NCI-H526 (cell line): ENCODE data around the gene CCDC74A.
"Not testable (repeated sequence)": the region's sequence is repeated elsewhere in the genome, so short reads cannot be mapped to it uniquely, and the experiment has no call there.

ENCODE experiments used
- DNase-seq, 2 experiments: peaks; one replicate each; lab custom pipeline; 2025; lab: John Stamatoyannopoulos, UW

Gene CCDC74A

DNA sequence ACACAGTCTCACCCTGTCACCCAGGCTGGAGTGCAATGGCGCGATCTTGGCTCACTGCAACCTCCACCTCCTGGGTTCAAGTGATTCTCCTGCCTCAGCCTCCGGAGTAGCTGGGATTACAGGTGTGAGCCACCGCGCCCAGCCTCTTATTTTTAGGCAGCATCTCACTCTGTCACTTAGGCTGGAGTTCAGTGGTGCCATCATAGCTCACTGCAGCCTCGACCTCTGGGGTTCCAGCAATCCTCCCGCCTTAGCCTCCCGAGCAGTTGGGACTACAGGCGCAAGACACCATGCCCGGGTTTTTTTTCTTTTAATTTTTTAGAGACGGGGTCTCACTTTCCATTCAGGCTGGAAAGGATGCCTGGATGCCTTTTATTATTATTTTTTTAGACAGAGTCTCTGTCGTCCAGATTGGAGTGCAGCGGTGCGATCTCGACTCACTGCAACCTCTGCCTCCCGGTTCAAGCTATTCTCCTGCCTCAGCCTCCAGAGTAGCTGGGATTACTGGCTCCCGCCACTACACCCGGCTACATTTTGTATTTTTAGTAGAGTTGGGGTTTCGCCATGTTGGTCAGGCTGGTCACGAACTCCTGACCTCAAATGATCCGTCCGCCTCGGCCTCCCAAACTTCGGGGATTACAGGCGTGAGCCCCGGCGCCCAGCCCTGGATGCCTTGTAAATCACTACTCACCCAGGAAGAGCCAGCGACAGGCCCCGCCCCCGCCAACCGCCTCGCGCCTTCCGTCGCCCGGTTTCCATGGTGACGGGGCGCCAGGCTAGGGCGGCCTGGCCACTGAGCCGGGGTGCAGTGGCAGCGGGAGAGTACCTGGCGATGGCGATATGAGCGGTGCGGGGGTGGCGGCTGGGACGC lies at the start of gene CCDC74A:
Gene CCDC74A (plus strand): TSS at position 758 of the 871 bp plus-strand sequence. CDS start 83 bp downstream, at position 841.
- DNase-seq, result peak; percentile 49 to 89

DNA sequence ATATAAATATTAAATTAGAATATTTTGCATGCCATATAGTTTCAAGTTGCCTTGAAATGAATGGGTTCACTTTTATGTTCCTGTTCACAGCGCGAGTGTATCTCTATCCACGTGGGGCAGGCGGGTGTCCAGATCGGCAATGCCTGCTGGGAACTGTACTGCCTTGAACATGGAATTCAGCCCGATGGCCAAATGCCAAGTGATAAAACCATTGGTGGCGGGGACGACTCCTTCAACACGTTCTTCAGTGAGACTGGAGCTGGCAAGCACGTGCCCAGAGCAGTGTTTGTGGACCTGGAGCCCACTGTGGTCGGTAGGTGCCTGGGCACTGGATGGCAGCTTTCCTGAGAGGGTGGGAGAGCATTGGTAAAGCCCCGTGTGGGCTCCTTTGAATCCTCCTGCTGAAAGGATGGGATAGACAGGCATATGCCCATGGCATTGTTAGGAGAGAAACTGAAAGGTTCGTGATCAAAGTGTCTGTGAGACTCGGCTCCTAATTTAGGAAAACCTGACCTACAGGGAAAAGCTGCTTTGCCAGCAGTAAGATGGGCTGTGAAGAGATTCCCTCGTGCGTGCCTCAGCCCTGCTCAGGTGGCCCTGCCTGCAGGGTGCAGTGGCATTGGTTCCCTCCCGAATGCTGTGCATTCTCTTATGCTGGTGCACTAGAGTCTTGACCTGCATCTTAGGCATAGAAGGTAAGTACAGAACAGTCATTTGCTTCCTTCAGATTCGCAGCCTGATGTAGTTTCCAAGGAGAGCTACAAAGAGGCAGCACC lies 49.4 kb upstream of the CCDC74A start:
- not testable (repeated sequence) for DNase-seq

DNA sequence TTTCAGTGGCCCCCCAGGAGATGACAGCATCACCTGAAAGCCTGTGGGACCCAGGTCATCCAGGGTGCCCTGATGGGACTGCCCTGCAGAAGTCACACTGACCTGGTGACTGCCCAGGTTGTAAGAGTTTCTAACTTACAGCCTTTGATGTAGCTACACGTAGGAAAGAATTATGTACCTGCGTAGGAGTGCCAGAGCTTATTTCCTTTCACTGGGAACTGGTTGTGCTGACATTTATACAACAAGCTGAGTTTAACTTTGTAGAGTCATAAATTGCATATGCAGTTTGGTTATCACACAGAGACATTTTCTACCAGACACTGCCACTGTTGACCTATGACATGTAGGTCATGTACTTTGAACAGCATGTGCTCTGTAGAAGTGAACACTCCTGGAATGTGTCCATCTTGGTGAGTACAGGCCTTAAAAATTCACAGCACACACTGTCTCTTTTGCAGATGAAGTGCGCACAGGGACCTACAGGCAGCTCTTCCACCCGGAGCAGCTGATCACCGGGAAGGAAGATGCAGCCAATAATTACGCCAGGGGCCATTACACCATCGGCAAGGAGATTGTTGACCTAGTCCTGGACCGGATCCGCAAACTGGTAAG lies 48.7 kb upstream of the CCDC74A start:
- DNase-seq, result not testable (repeated sequence)

DNA sequence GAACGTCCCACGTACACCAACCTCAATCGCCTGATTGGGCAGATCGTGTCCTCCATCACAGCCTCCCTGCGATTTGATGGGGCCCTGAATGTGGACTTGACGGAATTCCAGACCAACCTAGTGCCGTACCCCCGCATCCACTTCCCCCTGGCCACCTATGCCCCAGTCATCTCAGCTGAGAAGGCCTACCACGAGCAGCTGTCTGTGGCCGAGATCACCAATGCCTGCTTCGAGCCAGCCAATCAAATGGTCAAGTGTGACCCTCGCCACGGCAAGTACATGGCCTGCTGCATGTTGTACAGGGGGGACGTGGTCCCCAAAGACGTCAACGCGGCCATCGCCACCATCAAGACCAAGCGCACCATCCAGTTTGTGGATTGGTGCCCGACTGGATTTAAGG lies 47.3 kb upstream of the CCDC74A start:
- DNase-seq, result not testable (repeated sequence)

DNA sequence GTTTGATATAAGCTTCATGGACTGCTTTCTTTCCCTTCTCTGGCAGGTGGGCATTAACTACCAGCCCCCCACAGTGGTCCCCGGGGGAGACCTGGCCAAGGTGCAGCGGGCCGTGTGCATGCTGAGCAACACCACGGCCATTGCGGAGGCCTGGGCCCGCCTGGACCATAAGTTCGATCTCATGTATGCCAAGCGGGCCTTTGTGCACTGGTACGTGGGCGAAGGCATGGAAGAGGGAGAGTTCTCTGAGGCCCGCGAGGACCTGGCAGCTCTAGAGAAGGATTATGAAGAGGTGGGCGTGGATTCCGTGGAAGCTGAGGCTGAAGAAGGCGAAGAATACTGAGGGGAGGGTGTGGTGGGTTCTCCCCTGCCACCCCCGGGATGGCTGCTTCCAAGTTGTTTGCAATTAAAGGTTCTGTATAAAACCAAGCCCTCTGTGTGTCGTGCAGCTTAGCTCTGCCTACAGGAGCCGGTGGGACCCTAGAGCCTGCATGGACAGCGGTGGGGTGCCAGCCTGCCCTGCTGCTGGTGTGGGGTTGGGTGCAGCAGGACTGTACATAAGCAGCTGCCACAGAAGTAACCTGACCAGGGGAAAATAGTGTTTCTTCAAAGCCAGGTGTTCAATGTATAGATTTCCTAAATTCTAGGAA lies 45.1 kb upstream of the CCDC74A start:
- DNase-seq, result not testable (repeated sequence)

DNA sequence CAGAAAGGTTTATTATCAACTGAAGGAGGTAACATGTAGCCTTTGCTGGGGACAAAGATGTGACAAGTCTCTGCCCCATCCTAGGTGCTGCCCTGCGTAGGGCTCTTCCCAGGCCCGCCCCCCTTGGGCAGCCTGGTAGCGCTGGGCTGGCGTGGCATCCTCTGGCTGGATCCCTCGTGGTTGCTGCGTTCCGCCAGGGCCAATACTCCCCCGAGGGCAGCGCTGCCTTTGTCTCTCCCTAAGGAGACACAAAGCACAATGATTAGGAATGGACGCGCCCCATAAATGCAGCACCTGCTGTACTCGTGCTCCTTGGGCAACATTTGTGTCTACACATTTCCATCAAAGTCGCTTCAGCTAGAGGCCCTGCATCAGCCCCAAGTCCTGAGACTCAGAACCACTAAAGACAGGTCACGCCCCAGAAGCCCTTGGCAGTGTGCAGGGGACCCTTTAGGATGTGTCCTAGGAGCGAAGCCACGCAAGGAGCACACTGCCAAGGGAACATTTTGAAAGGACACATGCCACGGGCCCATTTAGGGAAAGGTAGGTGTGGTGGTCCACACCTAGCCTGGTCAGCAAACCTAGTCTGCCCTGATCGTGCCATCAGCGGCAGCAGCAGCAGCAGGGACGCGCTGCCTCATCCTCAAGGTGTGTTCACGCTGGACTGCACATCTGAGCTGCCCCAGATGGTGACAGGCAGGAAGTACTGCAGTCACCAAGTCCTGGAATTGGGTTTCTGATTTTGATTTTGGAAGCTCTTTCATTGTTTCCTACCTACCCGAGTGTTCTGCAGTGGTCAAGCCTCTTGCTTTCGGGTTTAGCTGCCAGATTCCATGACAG lies 43.5 kb upstream of the CCDC74A start:
- DNase-seq, result peak in 1 of 2 experiments; percentile 4

DNA sequence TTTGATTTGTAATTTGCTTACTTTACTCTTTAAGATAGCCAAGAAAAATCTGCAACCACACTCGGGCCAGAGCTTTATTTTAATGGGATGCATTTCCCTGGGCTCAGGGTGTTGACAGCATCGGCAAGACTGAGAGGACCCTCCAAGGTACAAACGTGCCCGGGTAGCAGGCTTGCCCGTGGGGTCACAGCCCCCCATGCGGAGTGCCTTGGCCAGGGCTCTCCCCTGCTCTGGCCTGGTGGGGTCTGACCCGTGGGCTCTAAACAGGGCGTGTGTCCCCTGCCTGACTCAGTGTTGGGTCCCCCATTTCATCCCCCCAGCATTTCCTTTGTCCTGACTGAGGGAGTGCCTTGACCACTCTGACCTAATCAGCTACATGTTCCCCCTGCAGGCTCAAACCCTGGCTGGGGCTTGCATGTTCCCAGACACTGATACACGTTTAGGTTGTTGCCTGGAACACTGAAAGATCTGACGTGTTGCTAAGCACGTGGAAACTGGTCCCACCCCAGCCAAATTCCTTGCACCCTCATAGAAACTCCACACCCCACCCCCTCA lies 42.7 kb upstream of the CCDC74A start:
- DNase-seq, result not testable (repeated sequence)

DNA sequence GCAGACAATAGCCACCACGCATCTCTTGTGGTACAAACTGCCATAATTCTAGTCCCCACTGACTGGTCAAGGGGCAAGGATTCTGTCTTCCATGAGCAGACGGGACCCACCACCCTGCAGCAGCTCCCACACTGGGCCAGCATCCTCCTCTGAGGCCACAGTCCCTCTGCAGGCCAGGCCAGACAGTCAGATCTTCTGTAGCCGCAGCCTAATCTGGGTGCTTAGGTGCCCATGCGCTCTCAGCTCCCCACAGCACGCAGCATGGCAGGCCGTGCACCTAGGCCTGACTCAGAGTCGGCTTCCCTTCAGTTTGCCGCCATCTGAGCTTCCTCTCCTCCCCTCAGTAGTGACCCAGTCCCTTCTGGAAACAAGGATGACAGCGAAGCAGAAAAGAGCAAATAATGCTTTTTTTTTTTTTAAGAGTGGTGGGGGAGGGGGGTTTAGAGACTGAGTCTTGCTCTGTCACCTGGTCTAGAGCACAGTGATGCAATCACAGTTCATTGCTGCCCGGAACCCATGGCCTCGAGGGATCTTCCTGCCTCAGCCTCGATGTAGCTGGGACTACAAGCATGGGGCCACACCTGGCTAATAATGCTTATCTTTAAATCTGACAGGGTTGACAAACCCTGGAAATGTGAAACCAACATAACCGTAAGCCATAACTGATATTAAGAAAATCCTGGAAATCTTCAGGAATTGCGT lies 41.3 kb upstream of the CCDC74A start:
- DNase-seq, result not testable (repeated sequence)

DNA sequence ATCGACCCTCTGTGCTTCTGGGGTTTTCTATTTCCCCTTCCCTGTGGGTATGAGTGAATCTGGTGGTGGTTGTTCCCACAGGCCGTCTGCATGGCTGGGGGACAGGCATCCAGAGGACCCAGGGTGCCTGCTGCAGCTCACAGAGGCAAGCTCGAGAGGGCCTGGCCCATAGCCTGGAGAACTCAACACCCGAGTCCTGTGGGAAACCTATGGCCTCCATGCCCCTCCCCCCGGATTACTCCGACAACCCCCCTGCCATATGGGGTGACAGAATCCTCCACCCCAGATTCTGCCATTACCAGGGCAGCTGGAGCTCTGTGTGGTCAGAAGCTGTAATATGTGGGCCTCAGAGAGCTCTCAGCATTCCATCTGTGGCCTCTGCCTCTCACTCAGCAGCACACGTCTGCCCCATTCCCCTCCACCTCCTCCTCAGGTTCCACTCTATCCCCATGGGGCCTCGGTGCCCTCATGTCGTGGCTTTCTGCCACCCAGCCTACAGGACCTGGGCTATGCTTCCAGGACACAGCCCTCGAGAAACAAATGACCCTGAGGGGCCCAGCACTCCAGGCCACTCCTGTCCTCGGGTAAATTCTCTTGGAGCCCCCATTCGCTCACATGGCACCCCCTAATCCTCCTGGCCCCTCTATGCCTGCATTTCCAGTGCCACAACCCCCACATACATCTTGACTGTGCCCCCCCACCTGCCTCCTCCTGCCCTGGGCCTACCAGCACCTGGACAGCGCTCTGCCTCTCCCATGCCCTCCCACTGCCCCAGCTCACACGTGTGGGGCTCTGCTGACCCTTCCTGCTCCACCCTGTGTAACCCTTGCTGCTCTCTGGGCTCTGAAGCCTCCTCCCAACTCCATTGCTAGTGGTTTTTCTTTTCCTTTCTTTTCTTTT lies 39.1 kb upstream of the CCDC74A start:
- DNase-seq, result peak in 1 of 2 experiments; percentile 6

DNA sequence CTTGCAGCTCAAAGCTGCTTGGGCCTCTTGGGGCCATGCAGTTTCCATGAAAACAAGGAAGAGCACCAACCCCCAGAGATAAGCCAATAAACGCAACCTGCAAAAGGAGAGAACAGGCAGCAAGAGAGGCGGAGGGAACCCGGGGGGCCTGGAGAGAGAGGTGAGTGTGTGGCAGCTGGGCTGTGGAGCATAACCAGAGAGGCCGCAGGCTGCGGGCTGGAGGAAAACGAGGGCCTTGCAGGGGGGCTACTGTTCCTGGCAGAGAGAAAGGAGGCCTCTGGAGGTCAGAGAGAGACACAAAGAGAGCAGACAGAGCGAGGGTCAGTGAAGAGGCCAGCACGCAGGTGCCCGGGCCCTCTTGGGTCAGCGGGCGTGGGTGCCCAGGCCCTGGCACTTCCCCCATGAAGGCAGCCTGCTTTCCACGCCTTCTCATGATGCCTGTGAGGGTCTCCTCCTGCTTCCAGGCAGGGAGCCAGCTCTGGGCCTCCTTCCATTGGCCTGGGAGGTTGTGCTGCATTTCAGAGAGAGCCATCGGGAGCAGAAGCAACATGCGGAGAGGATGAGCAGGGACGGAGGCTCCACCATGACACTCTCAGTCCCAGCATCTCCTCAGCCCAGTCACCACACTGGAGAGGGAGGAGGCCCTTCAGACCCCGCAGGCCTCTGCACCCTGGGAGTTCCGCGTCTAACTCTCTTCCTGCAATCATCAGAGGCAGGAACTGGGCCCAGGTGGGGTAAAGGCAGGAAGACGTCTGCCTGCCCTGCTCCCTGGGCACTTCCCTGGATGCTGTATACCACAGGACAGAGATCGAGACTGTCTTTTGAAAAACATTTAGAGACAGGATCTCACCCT lies 36.8 kb upstream of the CCDC74A start:
- peak in 1 of 2 experiments; percentile 52 for DNase-seq

DNA sequence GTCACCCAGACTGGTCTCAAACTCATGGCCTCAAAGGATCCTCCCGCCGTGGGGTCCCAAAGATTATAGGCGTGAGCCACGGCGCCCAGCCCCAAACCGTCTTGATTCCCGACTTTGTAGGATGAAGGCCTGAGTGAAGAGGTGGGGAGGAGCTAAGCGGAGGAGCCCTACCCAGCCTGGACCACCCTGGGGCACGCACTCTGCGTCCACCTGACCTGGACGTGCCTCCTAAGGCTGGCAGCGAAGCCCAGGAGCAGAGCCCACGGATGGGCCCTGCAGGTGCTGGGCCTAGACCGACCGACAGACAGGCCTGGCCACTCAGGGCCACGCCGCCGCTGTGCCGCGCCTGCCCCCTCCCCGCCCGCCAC lies 36.2 kb upstream of the CCDC74A start:
- peak in 1 of 2 experiments; percentile 52 for DNase-seq

DNA sequence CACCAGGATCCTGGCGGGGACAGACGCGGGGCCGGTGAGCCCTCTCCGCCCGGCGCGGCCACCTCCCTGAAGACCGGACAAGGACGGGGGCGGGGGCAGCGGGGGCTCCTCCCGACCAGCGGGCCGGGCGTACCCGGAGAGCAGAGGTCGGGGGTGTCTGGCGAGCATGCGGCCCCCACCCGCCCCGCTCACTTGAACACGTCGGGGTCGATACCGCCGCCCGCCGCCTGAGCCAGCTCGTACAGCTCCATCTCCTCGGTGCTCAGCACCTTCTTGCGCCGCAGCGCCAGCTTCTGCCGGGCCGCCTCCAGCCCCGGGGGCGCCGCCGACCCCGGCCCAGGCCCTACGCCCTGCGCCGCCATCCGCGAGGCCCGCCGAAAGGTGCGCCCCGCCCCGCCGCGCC lies 35.7 kb upstream of the CCDC74A start, which contains the start of gene MZT2A:
Gene MZT2A (minus strand): TSS at position 383 of the 403 bp plus-strand sequence. CDS start 21 bp downstream, at position 362.
- not testable (repeated sequence) for DNase-seq

DNA sequence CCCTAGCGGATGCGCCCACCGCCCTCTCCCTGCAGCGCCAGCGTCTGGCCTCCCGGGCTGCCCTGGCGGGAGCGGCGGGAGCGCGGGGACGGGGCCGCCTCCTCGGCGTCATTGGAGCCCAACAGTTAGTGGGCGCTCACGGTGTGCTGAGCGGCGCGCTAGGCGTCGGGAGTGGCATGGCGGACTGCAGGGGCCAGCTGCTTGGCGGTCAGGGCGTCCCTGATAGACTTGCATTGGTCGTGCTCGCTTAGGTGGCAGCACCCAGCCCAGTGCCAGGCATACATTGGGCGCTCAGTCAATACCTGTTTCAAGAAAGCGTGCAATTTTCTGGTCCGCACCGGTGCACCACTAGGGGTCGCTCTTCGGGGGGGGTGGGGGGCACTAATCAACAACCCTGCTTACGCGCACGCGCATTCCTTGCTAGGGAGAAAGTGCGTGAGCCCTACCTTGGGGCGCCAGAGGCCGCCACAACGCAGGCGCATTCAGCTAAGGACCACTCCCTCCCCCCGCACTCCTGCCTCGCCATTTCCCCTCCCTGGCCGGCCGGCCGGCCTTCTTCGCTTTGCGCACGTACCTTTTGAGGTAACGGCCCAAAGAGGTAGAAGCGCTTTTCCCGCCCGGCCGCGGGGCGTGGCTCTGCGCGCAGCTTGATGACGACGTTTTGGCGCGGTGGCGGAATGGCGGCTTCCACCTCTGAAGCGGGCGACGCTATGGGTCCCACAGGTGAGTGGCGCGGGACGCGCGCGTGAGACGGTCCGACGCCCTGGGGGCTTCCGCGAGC lies 35.1 kb upstream of the CCDC74A start:
- DNase-seq, result peak; percentile 97 to 98

DNA sequence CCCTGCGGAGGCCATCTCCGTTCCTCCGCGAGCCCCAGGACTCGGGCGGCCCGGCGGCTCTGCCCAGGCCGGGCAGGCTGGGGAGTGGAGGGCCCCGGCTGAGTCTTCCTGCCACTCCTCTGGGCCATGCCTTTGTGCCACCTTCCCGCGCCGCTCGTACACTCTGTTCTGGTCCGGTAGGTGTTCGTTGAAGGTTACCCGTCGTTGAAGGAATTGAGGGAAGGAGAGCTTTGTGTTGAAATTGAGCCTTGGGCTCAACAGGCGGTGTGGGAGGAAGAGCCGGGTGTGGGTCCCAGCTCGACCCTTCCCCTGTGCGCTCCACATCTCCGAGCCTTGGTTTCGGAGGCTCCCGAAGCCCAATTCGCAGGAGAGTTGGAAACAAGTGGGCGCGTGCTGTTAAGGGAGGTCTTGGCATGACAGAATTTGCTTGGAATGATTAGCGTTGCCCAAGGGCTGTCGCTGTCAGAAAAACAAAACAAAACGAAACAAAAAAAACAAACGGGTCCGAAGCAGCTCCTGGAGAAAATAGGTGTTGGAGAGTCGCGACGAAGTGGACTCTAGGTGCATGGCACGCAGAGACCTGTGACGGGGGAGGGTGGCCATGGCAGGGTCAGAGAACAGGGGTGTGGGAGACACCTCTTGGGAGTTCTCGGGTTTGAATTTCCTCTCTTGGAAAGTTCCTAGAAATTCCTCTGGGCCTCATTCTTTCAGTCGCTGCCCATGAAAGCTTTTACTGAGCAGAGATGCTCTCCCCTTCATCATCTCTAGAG lies 34.3 kb upstream of the CCDC74A start:
- DNase-seq, result peak in 1 of 2 experiments; percentile 51

DNA sequence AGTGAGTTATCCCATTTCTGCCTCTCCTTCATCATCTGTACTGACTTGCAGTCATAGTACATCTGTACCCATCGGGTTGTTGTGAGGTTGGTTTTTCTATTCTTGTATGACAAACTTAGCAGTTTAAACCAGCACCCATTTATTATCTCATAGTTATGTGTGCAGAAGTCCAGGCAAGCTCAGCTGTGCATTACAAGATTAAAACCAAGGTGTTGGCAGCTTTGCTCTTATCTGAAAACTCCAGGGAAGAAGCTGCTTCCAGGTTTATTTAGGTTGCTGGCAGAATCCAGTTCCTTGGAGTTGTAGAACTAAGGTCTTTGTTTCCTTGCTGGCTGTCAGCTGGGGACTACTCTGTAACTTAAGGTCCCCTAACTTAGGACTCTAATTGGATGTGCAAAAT lies 32.2 kb upstream of the CCDC74A start:
- not testable (repeated sequence) for DNase-seq

DNA sequence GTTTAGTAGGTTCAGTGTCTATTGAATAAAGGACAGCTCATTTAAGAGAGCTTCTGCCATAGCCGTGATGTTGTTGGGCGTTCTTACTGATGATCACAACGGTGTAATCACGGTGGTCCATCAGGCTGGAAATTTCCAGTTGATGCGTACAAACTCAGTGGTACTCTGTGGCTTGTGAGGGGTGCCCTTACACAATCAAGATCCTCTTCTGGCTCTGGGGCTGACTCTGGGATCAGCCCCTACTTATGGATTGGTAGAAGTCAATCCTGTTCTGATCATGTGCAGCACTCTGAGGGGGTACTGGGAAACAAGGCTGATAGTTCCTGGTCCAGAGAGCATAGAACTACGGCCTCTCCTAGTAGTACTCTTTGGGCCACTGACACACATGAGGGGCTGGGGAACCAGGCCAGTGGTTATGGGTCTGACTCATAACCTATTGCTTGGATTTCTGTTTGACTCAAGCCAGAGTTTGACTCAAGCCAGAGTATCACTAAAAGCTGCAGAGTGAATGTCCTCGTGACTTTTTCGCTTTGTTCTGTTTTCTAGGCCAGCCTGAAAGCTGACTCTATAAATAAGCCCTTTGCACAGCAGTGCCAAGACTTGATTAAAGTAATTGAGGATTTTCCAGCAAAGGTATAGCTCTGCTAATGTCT lies 29.2 kb upstream of the CCDC74A start:
- DNase-seq, result not testable (repeated sequence)
